GM23338 (cell line): ENCODE data around the gene MAVS.

Experiments used
- CREB1 ChIP-seq: fragments of 250-450 bp; sonication (Bioruptor Pico); IDR thresholded peaks from 2 replicates; pipeline ENCODE4 v1.5.0; 2020; ENCODE audit warnings: low read depth, mild to moderate bottlenecking, moderate library complexity
- EZH2 ChIP-seq: fragments of 200-600 bp; sonication (generic); IDR thresholded peaks from one replicate; pipeline ENCODE4 v1.8.0; 2017; ENCODE audit warnings: antibody characterized with exemption, mild to moderate bottlenecking, low read depth; ENCODE audit not compliant: unreplicated experiment
- EZH2phosphoT487 ChIP-seq: fragments of 200-600 bp; sonication (generic); IDR thresholded peaks from one replicate; pipeline ENCODE4 v1.8.1; 2018; ENCODE audit warnings: antibody characterized with exemption; ENCODE audit not compliant: unreplicated experiment
- JUNB ChIP-seq: IDR thresholded peaks from one replicate; pipeline ENCODE4 v1.6.1; 2016; ENCODE audit warnings: antibody characterized with exemption; ENCODE audit not compliant: unreplicated experiment
- POLR2AphosphoS5 ChIP-seq: IDR thresholded peaks from 2 replicates; pipeline ENCODE4 v1.6.1; 2016; ENCODE audit warnings: antibody characterized with exemption, low read depth
- ZNF114 ChIP-seq: fragments of 250-450 bp; sonication (Bioruptor Pico); IDR thresholded peaks from 2 replicates; pipeline ENCODE4 v1.5.0; 2020; ENCODE audit warnings: mild to moderate bottlenecking, moderate library complexity
- TF ChIP-seq, protein P1 (sequence below), 2 experiments: fragments of 200-600 bp in 1 of 2; sonication (generic) in 1 of 2; conservative IDR thresholded peaks; 2 replicates each; pipeline versions ENCODE4 v1.5.1 to v1.6.1; 2016 to 2017; ENCODE audit warnings: antibody characterized with exemption in 2 of 2, low read depth in 2 of 2, mild to moderate bottlenecking in 2 of 2, moderate library complexity in 1 of 2

DNA sequence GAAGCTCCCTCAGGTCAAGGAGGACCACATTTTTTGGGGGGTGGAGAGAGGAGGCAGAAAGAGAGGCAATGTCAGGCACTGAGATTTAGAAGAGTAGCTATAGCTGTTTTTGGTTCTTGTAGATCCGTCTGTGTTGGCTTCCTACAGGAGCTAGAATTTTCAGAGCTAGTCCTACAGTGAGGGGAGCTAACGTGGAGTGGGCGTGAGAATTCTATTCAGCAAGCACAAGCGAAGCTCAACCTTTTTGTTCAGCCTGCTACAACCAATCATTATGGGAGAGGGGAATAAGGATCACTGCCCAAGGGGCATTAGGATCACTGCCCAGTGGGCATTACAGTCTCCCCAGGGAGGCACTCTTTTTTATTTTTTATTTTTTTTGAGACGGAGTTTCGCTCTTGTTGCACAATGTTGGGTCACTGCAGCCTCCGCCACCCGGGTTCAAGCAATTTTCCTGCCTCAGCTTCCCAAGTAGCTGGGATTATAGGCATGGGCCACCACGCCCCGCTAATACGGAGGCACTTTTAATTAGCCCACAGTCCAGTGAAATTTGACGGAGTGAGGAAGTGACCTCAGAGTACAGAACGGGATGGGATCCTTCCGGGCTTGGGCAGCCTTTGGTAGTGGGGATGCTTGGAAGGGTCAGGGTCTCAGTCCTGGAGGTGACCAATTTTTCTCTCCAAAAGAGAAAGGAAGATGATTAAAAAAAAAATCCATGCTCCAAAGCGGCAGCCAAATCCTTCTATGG lies 41.4 kb downstream of the MAVS start:
- no peak for TF ChIP-seq EZH2
- TF ChIP-seq, protein P1, sequence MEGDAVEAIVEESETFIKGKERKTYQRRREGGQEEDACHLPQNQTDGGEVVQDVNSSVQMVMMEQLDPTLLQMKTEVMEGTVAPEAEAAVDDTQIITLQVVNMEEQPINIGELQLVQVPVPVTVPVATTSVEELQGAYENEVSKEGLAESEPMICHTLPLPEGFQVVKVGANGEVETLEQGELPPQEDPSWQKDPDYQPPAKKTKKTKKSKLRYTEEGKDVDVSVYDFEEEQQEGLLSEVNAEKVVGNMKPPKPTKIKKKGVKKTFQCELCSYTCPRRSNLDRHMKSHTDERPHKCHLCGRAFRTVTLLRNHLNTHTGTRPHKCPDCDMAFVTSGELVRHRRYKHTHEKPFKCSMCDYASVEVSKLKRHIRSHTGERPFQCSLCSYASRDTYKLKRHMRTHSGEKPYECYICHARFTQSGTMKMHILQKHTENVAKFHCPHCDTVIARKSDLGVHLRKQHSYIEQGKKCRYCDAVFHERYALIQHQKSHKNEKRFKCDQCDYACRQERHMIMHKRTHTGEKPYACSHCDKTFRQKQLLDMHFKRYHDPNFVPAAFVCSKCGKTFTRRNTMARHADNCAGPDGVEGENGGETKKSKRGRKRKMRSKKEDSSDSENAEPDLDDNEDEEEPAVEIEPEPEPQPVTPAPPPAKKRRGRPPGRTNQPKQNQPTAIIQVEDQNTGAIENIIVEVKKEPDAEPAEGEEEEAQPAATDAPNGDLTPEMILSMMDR (conservative IDR thresholded peaks at IDR 0.05; ENCODE audit: low read depth in 2 of 2): no peak
- TF ChIP-seq POLR2AphosphoS5: no peak
- no peak for TF ChIP-seq CREB1 (CRISPR knock-in tag)
- TF ChIP-seq EZH2phosphoT487: no peak
- no peak for TF ChIP-seq JUNB
- TF ChIP-seq ZNF114: no peak
